B cell (primary cell): ENCODE results near the gene RPS15A.
"Not testable (repeated sequence)": the region's sequence is repeated elsewhere in the genome, so short reads cannot be mapped to it uniquely, and the experiment has no call there.

Experiments
- EZH2 ChIP-seq: IDR thresholded peaks from 2 replicates; pipeline ENCODE4 v1.6.1; 2012; ENCODE audit warnings: borderline replicate concordance, low read depth, mild to moderate bottlenecking, moderate library complexity, low read length; ENCODE audit not compliant: insufficient read depth, poor library complexity, severe bottlenecking
- TF ChIP-seq, protein P1 (sequence below): fragments of 200-600 bp; IDR thresholded peaks from one replicate; pipeline ENCODE4 v1.8.0; 2022; ENCODE audit warnings: antibody characterized with exemption, mild to moderate bottlenecking

DNA sequence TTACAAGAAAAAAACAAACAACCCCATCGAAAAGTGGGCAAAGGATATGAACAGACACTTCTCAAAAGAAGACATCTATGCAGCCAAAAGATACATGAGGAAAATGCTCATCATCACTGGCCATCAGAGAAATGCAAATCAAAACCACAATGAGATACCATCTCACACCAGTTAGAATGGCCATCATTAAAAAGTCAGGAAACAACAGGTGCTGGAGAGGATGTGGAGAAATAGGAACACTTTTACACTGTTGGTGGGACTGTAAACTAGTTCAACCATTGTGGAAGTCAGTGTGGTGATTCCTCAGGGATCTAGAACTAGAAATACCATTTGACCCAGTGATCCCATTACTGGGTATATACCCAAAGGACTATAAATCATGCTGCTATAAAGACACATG lies 12.5 kb downstream of the RPS15A start:
- TF ChIP-seq, protein P1, sequence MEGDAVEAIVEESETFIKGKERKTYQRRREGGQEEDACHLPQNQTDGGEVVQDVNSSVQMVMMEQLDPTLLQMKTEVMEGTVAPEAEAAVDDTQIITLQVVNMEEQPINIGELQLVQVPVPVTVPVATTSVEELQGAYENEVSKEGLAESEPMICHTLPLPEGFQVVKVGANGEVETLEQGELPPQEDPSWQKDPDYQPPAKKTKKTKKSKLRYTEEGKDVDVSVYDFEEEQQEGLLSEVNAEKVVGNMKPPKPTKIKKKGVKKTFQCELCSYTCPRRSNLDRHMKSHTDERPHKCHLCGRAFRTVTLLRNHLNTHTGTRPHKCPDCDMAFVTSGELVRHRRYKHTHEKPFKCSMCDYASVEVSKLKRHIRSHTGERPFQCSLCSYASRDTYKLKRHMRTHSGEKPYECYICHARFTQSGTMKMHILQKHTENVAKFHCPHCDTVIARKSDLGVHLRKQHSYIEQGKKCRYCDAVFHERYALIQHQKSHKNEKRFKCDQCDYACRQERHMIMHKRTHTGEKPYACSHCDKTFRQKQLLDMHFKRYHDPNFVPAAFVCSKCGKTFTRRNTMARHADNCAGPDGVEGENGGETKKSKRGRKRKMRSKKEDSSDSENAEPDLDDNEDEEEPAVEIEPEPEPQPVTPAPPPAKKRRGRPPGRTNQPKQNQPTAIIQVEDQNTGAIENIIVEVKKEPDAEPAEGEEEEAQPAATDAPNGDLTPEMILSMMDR, result not testable (repeated sequence)
- TF ChIP-seq EZH2, result not testable (repeated sequence)
